Hepatocyte (in vitro differentiated cells): Measurements from ENCODE around the gene SART3. TPM values are rescaled to one million over a fixed set of nuclear protein-coding genes. Genes with fewer than 3 reads are reported as not detected.
A peak's percentile ranks its signal among the peaks of the same experiment; 100 is the strongest.

Experiments used
- DNase-seq: peaks from one replicate; pipeline ENCODE4 v3.0.0-alpha.2; 2016; ENCODE audit warnings: low spot score
- H2AFZ ChIP-seq: fragments of 200-600 bp; sonication (generic); 2 replicates; pipeline ENCODE4 v1.6.0; 2016; ENCODE audit warnings: antibody characterized with exemption, mild to moderate bottlenecking
- H3K27ac ChIP-seq: fragments of 200-600 bp; sonication (generic); 2 replicates; pipeline ENCODE4 v1.5.1; 2016; ENCODE audit warnings: mild to moderate bottlenecking
- H3K27me3 ChIP-seq: fragments of 200-600 bp; sonication (generic); 2 replicates; pipeline ENCODE4 v1.6.1; 2016
- H3K36me3 ChIP-seq: fragments of 200-600 bp; sonication (generic); replicated peaks from 2 replicates; pipeline ENCODE4 v1.5.1; 2016; ENCODE audit warnings: low read depth; ENCODE audit not compliant: insufficient read depth
- H3K4me1 ChIP-seq: fragments of 200-600 bp; sonication (generic); 2 replicates; pipeline ENCODE4 v1.5.1; 2016; ENCODE audit warnings: mild to moderate bottlenecking, moderate library complexity; ENCODE audit not compliant: insufficient read depth
- H3K4me2 ChIP-seq: fragments of 200-600 bp; sonication (generic); 2 replicates; pipeline ENCODE4 v1.6.0; 2016
- H3K4me3 ChIP-seq: fragments of 200-600 bp; sonication (generic); 2 replicates; pipeline ENCODE4 v1.5.1; 2016; ENCODE audit warnings: mild to moderate bottlenecking
- H3K79me2 ChIP-seq: fragments of 200-600 bp; sonication (generic); 2 replicates; pipeline ENCODE4 v1.6.0; 2017; ENCODE audit warnings: mild to moderate bottlenecking
- H3K9me2 ChIP-seq: fragments of 200-600 bp; sonication (generic); replicated peaks from 2 replicates; pipeline ENCODE4 v1.6.0; 2017; ENCODE audit warnings: mild to moderate bottlenecking; ENCODE audit not compliant: insufficient read depth
- H3K9me3 ChIP-seq: fragments of 200-600 bp; sonication (generic); 2 replicates; pipeline ENCODE4 v1.5.1; 2016; ENCODE audit warnings: low read depth, mild to moderate bottlenecking
- H4K20me1 ChIP-seq: fragments of 200-600 bp; sonication (generic); 2 replicates; pipeline ENCODE4 v1.6.0; 2016; ENCODE audit warnings: mild to moderate bottlenecking; ENCODE audit not compliant: insufficient read depth, poor library complexity, severe bottlenecking
- EZH2 ChIP-seq: fragments of 200-600 bp; sonication (generic); IDR thresholded peaks from 2 replicates; pipeline ENCODE4 v1.6.1; 2016; ENCODE audit warnings: antibody characterized with exemption, mild to moderate bottlenecking, borderline replicate concordance
- EZH2phosphoT487 ChIP-seq: fragments of 200-600 bp; sonication (generic); IDR thresholded peaks from one replicate; pipeline ENCODE4 v1.6.1; 2018; ENCODE audit warnings: antibody characterized with exemption, mild to moderate bottlenecking, low read depth, moderate library complexity; ENCODE audit not compliant: unreplicated experiment, severe bottlenecking
- WGBS: methylation state at CpG from one replicate; pipeline ENCODE4 v1.1.6; 2016; ENCODE audit warnings: low lambda C conversion rate; ENCODE audit errors: missing lambda C conversion rate; 5-methylcytosine and 5-hydroxymethylcytosine counted together
- polyA plus RNA-seq: library from polyadenylated mRNA; unstranded; fragments of >200 nt; fragmentation: Nextera tagmentation; extraction: Ambion mirVana; gene quantifications from 2 replicates; pipeline ENCODE4 v1.2.1, GENCODE V29; 2016
- total RNA-seq: library from RNA; depleted of rRNA; stranded (reverse); fragments of >200 nt; gene quantifications from 2 replicates; pipeline ENCODE4 v1.2.3, GENCODE V29; 2014
- TF ChIP-seq, protein P1 (sequence below): fragments of 200-600 bp; sonication (generic); IDR thresholded peaks from 2 replicates; pipeline ENCODE4 v1.5.1; 2016; ENCODE audit warnings: antibody characterized with exemption, mild to moderate bottlenecking; ENCODE audit not compliant: poor library complexity

The SART3 gene
- total and polyA plus RNA-seq, 2 experiments from 2014 or later: 25.0 to 60.4 TPM

DNA sequence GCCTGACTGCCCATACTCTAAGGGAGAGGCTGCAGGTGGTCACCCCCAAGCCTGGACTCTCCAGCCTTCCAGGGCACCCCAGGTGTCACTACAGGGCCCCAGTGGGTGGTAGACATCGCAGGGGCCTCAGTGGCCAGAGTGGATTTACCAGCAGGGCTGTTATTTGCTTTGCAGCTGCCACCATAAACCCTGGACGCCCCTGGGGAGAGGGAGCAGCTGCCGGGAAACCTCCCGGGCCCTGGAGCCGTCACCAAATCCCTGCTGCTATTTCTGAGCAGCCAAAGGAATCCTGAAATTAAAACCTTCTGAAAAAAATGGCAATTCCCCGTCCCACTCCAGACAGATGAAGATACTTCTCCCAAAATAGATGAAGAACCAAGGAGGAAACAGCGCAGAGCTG, 23.0 kb upstream of the SART3 start:
- Histone ChIP-seq H2AFZ (no peak overlapping the region), H4K20me1 (no peaks in the 10 kb centered on the region), H3K27ac (peak overlapping the region; percentile 45), H3K79me2 (no peaks in the 10 kb centered on the region), H3K9me2 (no peaks in the 10 kb centered on the region), H3K4me1 (peaks cover 35% of the 10 kb centered on the region), H3K36me3 (no peaks in the 10 kb centered on the region), H3K4me2 (no peak overlapping the region), H3K9me3 (no peaks in the 10 kb centered on the region), H3K4me3 (no peak overlapping the region), H3K27me3 (no peaks in the 10 kb centered on the region)
- no peak for DNase-seq
- 19% methylated on average over 7 of the region's 7 CpGs for WGBS
- TF ChIP-seq EZH2phosphoT487 (no peak), EZH2 (no peak)
- TF ChIP-seq, protein P1, sequence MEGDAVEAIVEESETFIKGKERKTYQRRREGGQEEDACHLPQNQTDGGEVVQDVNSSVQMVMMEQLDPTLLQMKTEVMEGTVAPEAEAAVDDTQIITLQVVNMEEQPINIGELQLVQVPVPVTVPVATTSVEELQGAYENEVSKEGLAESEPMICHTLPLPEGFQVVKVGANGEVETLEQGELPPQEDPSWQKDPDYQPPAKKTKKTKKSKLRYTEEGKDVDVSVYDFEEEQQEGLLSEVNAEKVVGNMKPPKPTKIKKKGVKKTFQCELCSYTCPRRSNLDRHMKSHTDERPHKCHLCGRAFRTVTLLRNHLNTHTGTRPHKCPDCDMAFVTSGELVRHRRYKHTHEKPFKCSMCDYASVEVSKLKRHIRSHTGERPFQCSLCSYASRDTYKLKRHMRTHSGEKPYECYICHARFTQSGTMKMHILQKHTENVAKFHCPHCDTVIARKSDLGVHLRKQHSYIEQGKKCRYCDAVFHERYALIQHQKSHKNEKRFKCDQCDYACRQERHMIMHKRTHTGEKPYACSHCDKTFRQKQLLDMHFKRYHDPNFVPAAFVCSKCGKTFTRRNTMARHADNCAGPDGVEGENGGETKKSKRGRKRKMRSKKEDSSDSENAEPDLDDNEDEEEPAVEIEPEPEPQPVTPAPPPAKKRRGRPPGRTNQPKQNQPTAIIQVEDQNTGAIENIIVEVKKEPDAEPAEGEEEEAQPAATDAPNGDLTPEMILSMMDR: no peak

DNA sequence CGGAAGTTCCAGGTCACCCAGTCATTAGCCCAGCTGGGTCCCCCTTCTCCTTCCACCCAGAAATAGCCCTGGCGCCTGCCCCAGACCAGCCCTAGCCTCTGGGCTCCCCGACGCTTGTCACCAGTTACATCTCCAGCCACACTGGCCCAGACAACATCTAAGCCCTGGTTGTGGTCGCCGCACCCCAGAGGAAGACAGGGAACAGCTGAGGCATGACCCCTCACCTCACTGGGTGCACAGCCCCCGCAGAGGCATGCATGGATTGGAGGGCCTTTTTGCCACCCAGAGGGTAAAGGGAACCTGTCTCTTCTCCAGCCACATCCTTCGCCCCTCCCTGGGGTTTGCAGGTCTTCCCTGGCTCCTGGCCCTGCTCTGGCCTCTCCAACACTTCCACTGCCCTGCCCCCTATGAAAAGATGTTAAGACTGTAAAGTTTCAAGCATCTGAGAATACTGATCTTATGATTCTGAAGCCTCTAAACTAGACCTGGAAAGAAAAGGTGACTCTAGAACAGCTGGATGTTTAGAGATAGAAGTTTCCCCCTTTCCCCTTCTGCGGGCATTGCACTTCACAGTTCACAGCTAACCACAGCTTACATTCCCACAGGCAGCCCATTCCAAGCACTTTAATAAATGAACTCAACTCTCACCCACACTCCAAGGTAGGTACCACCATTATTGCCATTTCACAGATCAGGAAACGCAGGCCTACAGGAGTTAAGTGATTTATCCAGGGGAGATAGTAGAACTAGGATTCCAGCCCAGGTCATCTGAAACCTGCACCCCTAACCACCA, 22.2 kb upstream of the SART3 start:
- 76% methylated on average over 10 of the region's 10 CpGs for WGBS
- no peaks in the 10 kb centered on the region for H3K27me3 ChIP-seq
- no peak overlapping the region for H2AFZ ChIP-seq
- no peak overlapping the region for H3K4me3 ChIP-seq
- no peak for DNase-seq
- TF ChIP-seq, protein P1: no peak
- TF ChIP-seq EZH2phosphoT487: no peak
- no peak for TF ChIP-seq EZH2
- no peaks in the 10 kb centered on the region for H3K9me3 ChIP-seq
- H4K20me1 ChIP-seq: no peaks in the 10 kb centered on the region
- no peaks in the 10 kb centered on the region for H3K36me3 ChIP-seq
- no peaks in the 10 kb centered on the region for H3K9me2 ChIP-seq
- H3K27ac ChIP-seq: peak overlapping the region; percentile 45
- peaks cover 28% of the 10 kb centered on the region for H3K4me1 ChIP-seq
- H3K4me2 ChIP-seq: no peak overlapping the region
- no peaks in the 10 kb centered on the region for H3K79me2 ChIP-seq

DNA sequence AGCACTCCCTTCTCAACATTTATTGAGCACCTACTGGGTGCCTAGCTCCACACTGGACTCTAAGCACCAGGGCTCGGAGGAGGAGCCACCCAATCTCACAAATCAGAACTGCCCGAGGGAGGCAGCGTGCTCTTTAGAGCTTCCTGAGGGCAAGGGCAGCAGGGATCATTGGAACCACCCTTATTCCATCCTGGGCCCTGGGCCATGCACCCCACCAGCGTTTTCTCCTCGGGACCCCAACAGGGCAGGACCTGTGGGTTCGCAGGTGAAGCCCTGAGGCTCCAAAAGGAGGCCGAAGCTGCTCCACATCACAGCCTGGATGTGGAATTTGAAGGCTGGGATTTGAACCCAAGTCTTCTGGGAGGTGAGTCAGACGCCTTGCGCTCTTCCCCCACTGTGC, 21.5 kb upstream of the SART3 start:
- H4K20me1 ChIP-seq: no peaks in the 10 kb centered on the region
- no peak overlapping the region for H3K4me2 ChIP-seq
- H2AFZ ChIP-seq: no peak overlapping the region
- no peaks in the 10 kb centered on the region for H3K27me3 ChIP-seq
- 86% methylated on average over 9 of the region's 9 CpGs for WGBS
- no peaks in the 10 kb centered on the region for H3K79me2 ChIP-seq
- DNase-seq: no peak
- H3K4me1 ChIP-seq: peaks cover 25% of the 10 kb centered on the region
- TF ChIP-seq, protein P1: no peak
- TF ChIP-seq EZH2: no peak
- no peak for TF ChIP-seq EZH2phosphoT487
- H3K9me3 ChIP-seq: no peaks in the 10 kb centered on the region
- H3K27ac ChIP-seq: no peak overlapping the region
- no peaks in the 10 kb centered on the region for H3K9me2 ChIP-seq
- H3K36me3 ChIP-seq: no peaks in the 10 kb centered on the region
- H3K4me3 ChIP-seq: no peak overlapping the region
